ENCODE measurements around the gene MOSMO. TPM values are rescaled to one million over a fixed set of nuclear protein-coding genes. Genes with fewer than 3 reads are reported as not detected.

MOSMO gene
- total RNA-seq, 1 experiment from 2014 or later = 30.1 TPM

DNA sequence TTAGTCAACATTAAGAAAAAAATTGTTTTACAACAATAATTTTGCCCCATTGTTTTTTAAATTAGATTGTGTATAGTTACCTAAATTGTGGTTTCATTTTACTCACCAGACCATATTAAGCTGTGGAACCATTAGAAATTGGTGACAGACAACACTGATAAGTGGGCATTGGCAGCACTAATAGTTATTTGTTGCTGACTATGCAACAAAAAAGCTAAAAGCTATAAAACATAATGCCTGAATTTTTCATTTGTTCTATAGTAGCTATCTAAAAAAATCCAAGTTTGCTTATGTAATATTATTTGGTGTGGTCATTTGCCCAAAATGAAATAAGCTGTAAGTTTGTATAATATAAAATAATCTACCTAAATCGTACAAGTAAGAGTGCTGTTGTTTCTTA is 70.7 kb downstream of the MOSMO start:
- intact Hi-C loops (cut with micrococcal nuclease; ENCODE audit: unreplicated experiment) = no loop called here
- CTCF ChIA-PET = interaction anchor here (1.1 to 2.0 kb wide), 5 partner anchors 21 to 110 kb away, joined by 4 to 74 read pairs (median 17); partner anchors contain the start of genes MOSMO and PDZD9
- Mint-ChIP-seq H3K27ac (ENCODE audit: unreplicated experiment) (no peak overlapping the region), H3K36me3 (ENCODE audit: insufficient read depth, unreplicated experiment) (no peaks in the 10 kb centered on the region), H3K4me1 (ENCODE audit: low read depth, unreplicated experiment) (no peaks in the 10 kb centered on the region), H3K27me3 (ENCODE audit: unreplicated experiment) (no peaks in the 10 kb centered on the region), H3K9me3 (ENCODE audit: low read depth, unreplicated experiment) (no peaks in the 10 kb centered on the region), H3K4me3 (ENCODE audit: low read depth, unreplicated experiment) (no peak overlapping the region)
- DNase-seq = no peak
- BruUV-seq (replicated peaks) = no TSS peak
- TF ChIP-seq, protein P1, sequence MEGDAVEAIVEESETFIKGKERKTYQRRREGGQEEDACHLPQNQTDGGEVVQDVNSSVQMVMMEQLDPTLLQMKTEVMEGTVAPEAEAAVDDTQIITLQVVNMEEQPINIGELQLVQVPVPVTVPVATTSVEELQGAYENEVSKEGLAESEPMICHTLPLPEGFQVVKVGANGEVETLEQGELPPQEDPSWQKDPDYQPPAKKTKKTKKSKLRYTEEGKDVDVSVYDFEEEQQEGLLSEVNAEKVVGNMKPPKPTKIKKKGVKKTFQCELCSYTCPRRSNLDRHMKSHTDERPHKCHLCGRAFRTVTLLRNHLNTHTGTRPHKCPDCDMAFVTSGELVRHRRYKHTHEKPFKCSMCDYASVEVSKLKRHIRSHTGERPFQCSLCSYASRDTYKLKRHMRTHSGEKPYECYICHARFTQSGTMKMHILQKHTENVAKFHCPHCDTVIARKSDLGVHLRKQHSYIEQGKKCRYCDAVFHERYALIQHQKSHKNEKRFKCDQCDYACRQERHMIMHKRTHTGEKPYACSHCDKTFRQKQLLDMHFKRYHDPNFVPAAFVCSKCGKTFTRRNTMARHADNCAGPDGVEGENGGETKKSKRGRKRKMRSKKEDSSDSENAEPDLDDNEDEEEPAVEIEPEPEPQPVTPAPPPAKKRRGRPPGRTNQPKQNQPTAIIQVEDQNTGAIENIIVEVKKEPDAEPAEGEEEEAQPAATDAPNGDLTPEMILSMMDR (IDR thresholded peaks at IDR 0.05; ENCODE audit: unreplicated experiment) = no peak

DNA sequence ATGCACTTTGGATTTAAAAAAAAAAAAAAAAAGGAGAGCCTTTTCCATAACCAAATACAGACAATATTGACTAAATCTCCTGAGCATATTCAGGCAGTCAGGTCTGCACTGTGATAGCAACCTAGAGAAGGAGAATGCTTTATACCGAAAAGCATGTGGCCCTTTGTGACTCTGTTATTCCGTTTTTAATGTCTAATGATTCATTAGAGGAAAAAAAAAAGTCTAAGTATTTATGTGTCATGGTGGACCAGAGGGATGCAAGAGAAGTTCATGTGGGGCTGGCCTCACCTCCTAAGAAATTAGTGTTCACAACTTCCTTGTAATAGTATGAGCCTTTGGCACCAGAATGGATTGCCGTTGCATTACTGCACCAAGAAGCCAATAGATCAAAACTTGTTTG is 73.1 kb downstream of the MOSMO start:
- BruUV-seq (replicated peaks) = no TSS peak

DNA sequence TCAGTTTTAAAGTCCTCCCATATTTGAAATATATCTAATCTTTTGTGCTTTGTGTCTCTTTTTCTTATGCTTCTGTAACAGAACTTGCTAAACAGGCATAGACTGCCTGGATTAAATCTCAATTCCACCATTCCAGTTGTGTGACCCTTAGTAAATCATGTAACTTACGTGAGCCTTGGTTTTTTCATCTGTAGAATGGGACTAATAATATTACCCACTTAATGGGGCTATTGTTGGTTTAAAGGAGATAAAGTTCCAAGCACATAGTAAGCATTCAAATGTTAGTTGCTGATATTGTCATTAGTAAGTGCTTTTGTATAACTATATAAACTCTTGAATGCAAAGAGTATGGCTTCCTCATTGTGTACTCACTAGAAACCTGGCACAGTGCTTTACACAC is 78.5 kb downstream of the MOSMO start:
- intact Hi-C loops (cut with micrococcal nuclease; ENCODE audit: unreplicated experiment) = no loop called here
- no peak for DNase-seq
- CTCF ChIA-PET = no interaction called here
- H3K36me3 Mint-ChIP-seq (ENCODE audit: insufficient read depth, unreplicated experiment) = peaks cover 5% of the 10 kb centered on the region
- TF ChIP-seq, protein P1 (IDR thresholded peaks at IDR 0.05; ENCODE audit: unreplicated experiment) = no peak
- no TSS peak for BruUV-seq (replicated peaks)
- no peaks in the 10 kb centered on the region for H3K27me3 Mint-ChIP-seq (ENCODE audit: unreplicated experiment)
- H3K27ac Mint-ChIP-seq (ENCODE audit: unreplicated experiment) = no peak overlapping the region
- H3K4me1 Mint-ChIP-seq (ENCODE audit: low read depth, unreplicated experiment) = no peaks in the 10 kb centered on the region
- no peak overlapping the region for H3K4me3 Mint-ChIP-seq (ENCODE audit: low read depth, unreplicated experiment)
- H3K9me3 Mint-ChIP-seq (ENCODE audit: low read depth, unreplicated experiment) = peaks cover 2% of the 10 kb centered on the region

More for the DNA sequence above, 73.1 kb downstream of the MOSMO start:
- Mint-ChIP-seq H3K36me3 (ENCODE audit: insufficient read depth, unreplicated experiment) (no peaks in the 10 kb centered on the region), H3K9me3 (ENCODE audit: low read depth, unreplicated experiment) (no peaks in the 10 kb centered on the region), H3K27me3 (ENCODE audit: unreplicated experiment) (no peaks in the 10 kb centered on the region), H3K4me3 (ENCODE audit: low read depth, unreplicated experiment) (no peak overlapping the region), H3K27ac (ENCODE audit: unreplicated experiment) (no peak overlapping the region), H3K4me1 (ENCODE audit: low read depth, unreplicated experiment) (no peaks in the 10 kb centered on the region)
- intact Hi-C loops (cut with micrococcal nuclease; ENCODE audit: unreplicated experiment) = no loop called here
- TF ChIP-seq, protein P1 (IDR thresholded peaks at IDR 0.05; ENCODE audit: unreplicated experiment) = no peak
- CTCF ChIA-PET = no interaction called here
- DNase-seq = no peak

DNA sequence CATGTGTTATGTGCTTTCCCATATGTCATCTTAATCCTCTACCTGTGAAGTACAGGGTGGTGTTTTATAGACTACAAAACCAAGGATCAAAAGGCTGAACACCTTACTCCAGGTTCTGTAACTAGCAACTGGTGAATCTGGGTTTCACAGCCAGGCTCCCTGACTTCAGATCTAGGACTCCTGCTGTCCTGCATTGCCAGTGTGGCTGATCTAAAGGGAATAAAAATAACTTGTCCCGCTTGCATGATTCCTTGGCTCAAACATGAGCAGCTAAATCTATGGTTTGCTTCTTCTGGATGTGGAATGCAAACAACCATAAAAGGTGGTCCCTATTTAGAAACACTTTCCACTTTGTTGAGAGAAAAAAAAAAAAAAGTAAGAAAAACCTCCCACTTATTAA is 80.7 kb downstream of the MOSMO start:
- CTCF ChIA-PET = interaction anchor here (2.5 kb wide), 1 partner anchor 11 kb away, joined by 6 read pairs; no protein-coding TSS in a partner anchor
- H3K36me3 Mint-ChIP-seq (ENCODE audit: insufficient read depth, unreplicated experiment) = peaks cover 5% of the 10 kb centered on the region
- TF ChIP-seq, protein P1 (IDR thresholded peaks at IDR 0.05; ENCODE audit: unreplicated experiment) = no peak
- BruUV-seq (replicated peaks) = no TSS peak
- no peak overlapping the region for H3K4me3 Mint-ChIP-seq (ENCODE audit: low read depth, unreplicated experiment)
- peaks cover 10% of the 10 kb centered on the region for H3K4me1 Mint-ChIP-seq (ENCODE audit: low read depth, unreplicated experiment)
- no peak for DNase-seq
- no peak overlapping the region for H3K27ac Mint-ChIP-seq (ENCODE audit: unreplicated experiment)
- intact Hi-C loops (cut with micrococcal nuclease; ENCODE audit: unreplicated experiment) = no loop called here
- H3K27me3 Mint-ChIP-seq (ENCODE audit: unreplicated experiment) = no peaks in the 10 kb centered on the region
- H3K9me3 Mint-ChIP-seq (ENCODE audit: low read depth, unreplicated experiment) = peaks cover 2% of the 10 kb centered on the region

Data from Calu3 (cell line).